ENCODE results near the gene HNRNPC. TPM values are rescaled to one million over a fixed set of nuclear protein-coding genes. Genes with fewer than 3 reads are reported as not detected.

Gene HNRNPC
- total and polyA plus RNA-seq, 9 of the 15 experiments (the other 6 are each of a cell fraction or from before 2014, with no cell fraction given) = 679 to 1,557 (median 1,191) TPM

DNA sequence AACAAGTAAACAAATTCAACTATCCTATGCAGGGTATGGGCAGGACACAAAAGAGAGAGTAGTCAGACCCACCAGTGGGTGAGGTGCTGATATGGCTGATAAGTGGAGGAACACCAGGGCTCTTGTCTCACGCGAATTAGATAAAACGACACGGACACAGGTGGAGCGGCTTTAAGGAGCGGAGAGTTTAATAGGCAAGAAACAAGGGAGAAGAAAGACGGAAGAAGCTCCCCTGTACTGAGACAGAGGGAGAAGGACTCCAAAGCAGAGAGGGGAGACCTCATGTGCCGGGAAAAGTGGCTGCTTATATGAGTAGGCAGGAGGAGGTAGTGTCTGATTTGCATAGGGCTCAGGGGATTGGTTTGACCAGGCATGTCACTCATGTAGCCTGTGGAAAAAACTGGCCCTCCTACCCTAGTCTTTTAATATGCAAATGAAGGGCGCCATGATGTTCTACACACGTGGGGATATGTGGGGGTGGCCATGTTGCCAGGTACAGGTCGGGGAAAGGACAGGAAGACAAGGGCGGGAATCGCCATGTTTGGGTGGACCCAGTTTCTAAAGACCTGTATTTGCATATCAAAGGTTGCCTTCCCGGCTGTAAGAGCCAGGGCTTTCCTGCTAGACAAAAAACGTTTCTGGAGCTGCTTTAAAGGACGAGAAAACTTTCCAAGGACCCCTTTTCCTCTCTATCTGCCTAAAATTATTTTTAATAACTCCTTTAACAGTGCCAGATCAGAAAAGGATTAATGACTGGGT lies 39.4 kb upstream of the HNRNPC start (continued):
- TF ChIP-seq, protein P1, sequence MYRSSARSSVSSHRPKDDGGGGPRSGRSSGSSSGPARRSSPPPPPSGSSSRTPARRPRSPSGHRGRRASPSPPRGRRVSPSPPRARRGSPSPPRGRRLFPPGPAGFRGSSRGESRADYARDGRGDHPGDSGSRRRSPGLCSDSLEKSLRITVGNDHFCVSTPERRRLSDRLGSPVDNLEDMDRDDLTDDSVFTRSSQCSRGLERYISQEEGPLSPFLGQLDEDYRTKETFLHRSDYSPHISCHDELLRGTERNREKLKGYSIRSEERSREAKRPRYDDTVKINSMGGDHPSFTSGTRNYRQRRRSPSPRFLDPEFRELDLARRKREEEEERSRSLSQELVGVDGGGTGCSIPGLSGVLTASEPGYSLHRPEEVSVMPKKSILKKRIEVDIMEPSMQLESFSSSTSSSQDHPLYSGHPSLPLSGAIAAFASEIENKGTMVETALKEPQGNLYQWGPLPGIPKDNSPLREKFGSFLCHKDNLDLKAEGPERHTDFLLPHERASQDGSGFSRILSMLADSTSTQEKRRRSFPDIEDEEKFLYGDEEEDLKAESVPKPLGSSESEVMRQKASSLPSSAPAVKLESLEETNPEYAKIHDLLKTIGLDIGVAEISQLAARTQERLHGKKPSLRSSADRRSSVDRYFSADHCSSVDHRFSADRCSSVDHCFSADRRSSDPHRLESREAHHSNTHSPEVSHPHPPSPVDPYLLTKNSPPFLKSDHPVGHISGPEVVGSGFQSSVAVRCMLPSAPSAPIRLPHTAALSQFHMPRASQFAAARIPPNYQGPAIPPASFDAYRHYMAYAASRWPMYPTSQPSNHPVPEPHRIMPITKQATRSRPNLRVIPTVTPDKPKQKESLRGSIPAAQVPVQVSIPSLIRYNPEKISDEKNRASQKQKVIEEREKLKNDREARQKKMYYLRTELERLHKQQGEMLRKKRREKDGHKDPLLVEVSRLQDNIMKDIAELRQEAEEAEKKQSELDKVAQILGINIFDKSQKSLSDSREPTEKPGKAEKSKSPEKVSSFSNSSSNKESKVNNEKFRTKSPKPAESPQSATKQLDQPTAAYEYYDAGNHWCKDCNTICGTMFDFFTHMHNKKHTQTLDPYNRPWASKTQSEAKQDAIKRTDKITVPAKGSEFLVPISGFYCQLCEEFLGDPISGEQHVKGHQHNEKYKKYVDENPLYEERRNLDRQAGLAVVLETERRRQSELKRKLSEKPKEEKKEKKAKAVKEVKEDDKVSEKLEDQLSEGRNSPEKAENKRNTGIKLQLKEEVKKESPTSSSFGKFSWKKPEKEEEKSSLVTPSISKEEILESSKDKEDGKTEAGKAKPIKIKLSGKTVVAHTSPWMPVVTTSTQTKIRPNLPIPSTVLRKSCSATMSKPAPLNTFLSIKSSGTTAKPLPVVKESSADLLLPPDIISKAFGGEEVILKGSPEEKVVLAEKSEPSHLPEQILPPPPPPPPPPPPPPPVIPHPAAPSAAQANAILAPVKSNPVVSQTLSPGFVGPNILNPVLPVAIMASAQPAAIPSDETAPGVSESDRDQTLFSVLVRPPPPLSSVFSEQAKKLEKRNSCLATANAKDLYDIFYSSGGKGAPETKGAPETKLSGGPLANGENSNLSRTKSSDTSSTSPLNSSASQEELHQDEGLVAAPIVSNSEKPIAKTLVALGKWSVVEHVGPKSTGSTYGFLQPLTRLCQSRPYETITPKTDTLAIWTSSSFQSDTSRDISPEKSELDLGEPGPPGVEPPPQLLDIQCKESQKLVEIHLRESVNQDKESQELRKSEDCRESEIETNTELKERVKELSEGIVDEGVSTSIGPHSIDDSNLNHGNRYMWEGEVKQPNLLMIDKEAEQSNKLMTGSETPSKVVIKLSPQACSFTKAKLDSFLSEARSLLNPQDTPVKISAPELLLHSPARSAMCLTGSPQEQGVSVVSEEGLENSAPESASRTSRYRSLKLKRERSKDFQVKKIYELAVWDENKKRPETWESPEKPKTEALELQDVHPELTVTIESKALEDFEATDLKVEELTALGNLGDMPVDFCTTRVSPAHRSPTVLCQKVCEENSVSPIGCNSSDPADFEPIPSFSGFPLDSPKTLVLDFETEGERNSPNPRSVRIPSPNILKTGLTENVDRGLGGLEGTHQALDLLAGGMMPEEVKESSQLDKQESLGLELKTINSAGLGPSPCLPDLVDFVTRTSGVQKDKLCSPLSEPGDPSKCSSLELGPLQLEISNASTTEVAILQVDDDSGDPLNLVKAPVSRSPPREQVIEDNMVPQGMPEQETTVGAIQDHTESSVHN (IDR thresholded peaks at IDR 0.05; ENCODE audit: borderline replicate concordance in 1 of 2, low read depth in 1 of 2) = 0 out of 4 replicates have a peak, but pooled peaks of 1 of the 2 experiments have one; percentile 38
- TF ChIP-seq TARDBP (IDR thresholded peaks at IDR 0.05) (no peak), ZNF76 (CRISPR knock-in tag; IDR thresholded peaks at IDR 0.05; ENCODE audit: borderline replicate concordance) (no peak), RFX1 (IDR thresholded peaks at IDR 0.05) (no peak; the same call in 1 of the 2 replicates), SIN3A (IDR thresholded peaks at IDR 0.05; ENCODE audit: borderline replicate concordance in 2 of 2, control insufficient read depth in 1 of 2, low read depth in 2 of 2, low read length in 2 of 2) (peak; percentile 18 to 69; a peak in 2 of 4 replicates), MYNN (IDR thresholded peaks at IDR 0.05) (no peak), MYNN (CRISPR knock-in tag; IDR thresholded peaks at IDR 0.05) (no peak), SMC3 (conservative IDR thresholded peaks at IDR 0.05; ENCODE audit: insufficient read depth, low read depth, low read length) (no peak), SOX6 (IDR thresholded peaks at IDR 0.05) (no peak), NRF1 (conservative IDR thresholded peaks at IDR 0.05 in 1 of 2, IDR thresholded peaks at IDR 0.05 in 1 of 2) (peak in 1 of 2 experiments; percentile 17; a peak in 1 of 4 replicates), RFX7 (CRISPR knock-in tag; IDR thresholded peaks at IDR 0.05) (no peak), HDAC3 (IDR thresholded peaks at IDR 0.05; ENCODE audit: borderline replicate concordance, partially characterized antibody) (no peak), NR2F6 (CRISPR knock-in tag; IDR thresholded peaks at IDR 0.05) (no peak)
- TF ChIP-seq, protein P2, sequence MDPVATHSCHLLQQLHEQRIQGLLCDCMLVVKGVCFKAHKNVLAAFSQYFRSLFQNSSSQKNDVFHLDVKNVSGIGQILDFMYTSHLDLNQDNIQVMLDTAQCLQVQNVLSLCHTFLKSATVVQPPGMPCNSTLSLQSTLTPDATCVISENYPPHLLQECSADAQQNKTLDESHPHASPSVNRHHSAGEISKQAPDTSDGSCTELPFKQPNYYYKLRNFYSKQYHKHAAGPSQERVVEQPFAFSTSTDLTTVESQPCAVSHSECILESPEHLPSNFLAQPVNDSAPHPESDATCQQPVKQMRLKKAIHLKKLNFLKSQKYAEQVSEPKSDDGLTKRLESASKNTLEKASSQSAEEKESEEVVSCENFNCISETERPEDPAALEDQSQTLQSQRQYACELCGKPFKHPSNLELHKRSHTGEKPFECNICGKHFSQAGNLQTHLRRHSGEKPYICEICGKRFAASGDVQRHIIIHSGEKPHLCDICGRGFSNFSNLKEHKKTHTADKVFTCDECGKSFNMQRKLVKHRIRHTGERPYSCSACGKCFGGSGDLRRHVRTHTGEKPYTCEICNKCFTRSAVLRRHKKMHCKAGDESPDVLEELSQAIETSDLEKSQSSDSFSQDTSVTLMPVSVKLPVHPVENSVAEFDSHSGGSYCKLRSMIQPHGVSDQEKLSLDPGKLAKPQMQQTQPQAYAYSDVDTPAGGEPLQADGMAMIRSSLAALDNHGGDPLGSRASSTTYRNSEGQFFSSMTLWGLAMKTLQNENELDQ (CRISPR knock-in tag; IDR thresholded peaks at IDR 0.05; ENCODE audit: borderline replicate concordance) = no peak
- TF ChIP-seq, protein P3, sequence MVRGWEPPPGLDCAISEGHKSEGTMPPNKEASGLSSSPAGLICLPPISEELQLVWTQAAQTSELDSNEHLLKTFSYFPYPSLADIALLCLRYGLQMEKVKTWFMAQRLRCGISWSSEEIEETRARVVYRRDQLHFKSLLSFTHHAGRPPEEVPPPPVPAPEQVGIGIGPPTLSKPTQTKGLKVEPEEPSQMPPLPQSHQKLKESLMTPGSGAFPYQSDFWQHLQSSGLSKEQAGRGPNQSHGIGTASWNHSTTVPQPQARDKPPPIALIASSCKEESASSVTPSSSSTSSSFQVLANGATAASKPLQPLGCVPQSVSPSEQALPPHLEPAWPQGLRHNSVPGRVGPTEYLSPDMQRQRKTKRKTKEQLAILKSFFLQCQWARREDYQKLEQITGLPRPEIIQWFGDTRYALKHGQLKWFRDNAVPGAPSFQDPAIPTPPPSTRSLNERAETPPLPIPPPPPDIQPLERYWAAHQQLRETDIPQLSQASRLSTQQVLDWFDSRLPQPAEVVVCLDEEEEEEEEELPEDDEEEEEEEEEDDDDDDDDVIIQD (CRISPR knock-in tag; IDR thresholded peaks at IDR 0.05) = no peak
